Caco-2 (cell line): ENCODE measurements around the gene OR5K1. TPM values are rescaled to one million over a fixed set of nuclear protein-coding genes. Genes with fewer than 3 reads are reported as not detected.

ENCODE experiments used
- BruUV-seq: library from RNA; stranded (reverse); fragments of 400-500 nt; replicated peaks from 2 replicates; lab custom pipeline; 2021; lab: Mats Ljungman, UMichigan
- CTCF ChIA-PET: fragments of 300-600 bp; sonication (Branson Sonifier 250); formaldehyde crosslinking; loops from one replicate; lab custom pipeline; 2022; ENCODE audit warnings: antibody characterized with exemption; lab: Charles Lee
- POLR2A ChIA-PET: fragments of 300-600 bp; sonication (Branson Sonifier 250); formaldehyde crosslinking; loops from one replicate; lab custom pipeline; 2022; ENCODE audit warnings: antibody characterized with exemption; lab: Charles Lee
- DNase-seq, 2 experiments: peaks; one replicate each; pipeline versions ENCODE4 v3.0.0 to v3.0.0-alpha.2; 2020 to 2022
- H3K27me3 ChIP-seq: replicated peaks from 2 replicates; pipeline ENCODE4 v1.6.0; 2011; ENCODE audit warnings: low read length; ENCODE audit not compliant: control insufficient read depth, insufficient read depth
- H3K36me3 ChIP-seq: 2 replicates; pipeline ENCODE4 v1.5.1; 2011; ENCODE audit warnings: low read length; ENCODE audit not compliant: control insufficient read depth, insufficient read depth
- H3K4me1 ChIP-seq: fragments of 250-450 bp; sonication (Bioruptor Pico); 2 replicates; pipeline ENCODE4 v1.5.1; 2020; ENCODE audit warnings: mild to moderate bottlenecking
- H3K4me3 ChIP-seq: 2 replicates; pipeline ENCODE4 v1.5.1; 2011; ENCODE audit warnings: low read depth, mild to moderate bottlenecking, control low read depth, low read length
- H3K9me3 ChIP-seq: fragments of 250-450 bp; sonication (Bioruptor Pico); 2 replicates; pipeline ENCODE4 v1.5.1; 2020; ENCODE audit warnings: mild to moderate bottlenecking, moderate library complexity
- H3K27ac Mint-ChIP-seq: one replicate; pipeline ENCODE4 v1.8.0; 2022; ENCODE audit warnings: mixed read lengths; ENCODE audit not compliant: unreplicated experiment
- H3K27me3 Mint-ChIP-seq: one replicate; pipeline ENCODE4 v1.8.0; 2022; ENCODE audit warnings: mixed read lengths; ENCODE audit not compliant: insufficient read depth, unreplicated experiment
- H3K36me3 Mint-ChIP-seq: one replicate; pipeline ENCODE4 v1.8.0; 2022; ENCODE audit warnings: mild to moderate bottlenecking, mixed read lengths; ENCODE audit not compliant: insufficient read depth, unreplicated experiment
- H3K4me1 Mint-ChIP-seq: one replicate; pipeline ENCODE4 v1.8.0; 2022; ENCODE audit warnings: low read depth, mixed read lengths; ENCODE audit not compliant: unreplicated experiment
- H3K4me3 Mint-ChIP-seq: one replicate; pipeline ENCODE4 v1.8.0; 2022; ENCODE audit warnings: mild to moderate bottlenecking, moderate library complexity, mixed read lengths; ENCODE audit not compliant: unreplicated experiment
- H3K9me3 Mint-ChIP-seq: one replicate; pipeline ENCODE4 v1.8.0; 2022; ENCODE audit warnings: mixed read lengths; ENCODE audit not compliant: unreplicated experiment
- intact Hi-C: fragments of 100-400 bp; cut with micrococcal nuclease; formaldehyde crosslinking; loops from one replicate; pipeline ENCODE4 v1.10.0; 2022; ENCODE audit not compliant: unreplicated experiment
- total RNA-seq: library from RNA; stranded (reverse); gene quantifications from 2 replicates; pipeline ENCODE4 v1.2.3, GENCODE V29; 2022
- TF ChIP-seq, protein P1 (sequence below), 2 experiments: fragments of 200-600 bp in 1 of 2; IDR thresholded peaks; 1 replicate in 1 of 2; 2 replicates in 1 of 2; pipeline versions ENCODE4 v1.5.1 to v1.8.0; 2011 to 2022; ENCODE audit warnings: antibody characterized with exemption in 1 of 2, control low read depth in 1 of 2, inconsistent platforms in 1 of 2, low read depth in 1 of 2, low read length in 1 of 2, mild to moderate bottlenecking in 1 of 2, moderate library complexity in 1 of 2; ENCODE audit not compliant: insufficient read depth in 1 of 2, severe bottlenecking in 1 of 2, unreplicated experiment in 1 of 2

The OR5K1 gene
- total RNA-seq, 1 experiment from 2014 or later, result not detected

DNA sequence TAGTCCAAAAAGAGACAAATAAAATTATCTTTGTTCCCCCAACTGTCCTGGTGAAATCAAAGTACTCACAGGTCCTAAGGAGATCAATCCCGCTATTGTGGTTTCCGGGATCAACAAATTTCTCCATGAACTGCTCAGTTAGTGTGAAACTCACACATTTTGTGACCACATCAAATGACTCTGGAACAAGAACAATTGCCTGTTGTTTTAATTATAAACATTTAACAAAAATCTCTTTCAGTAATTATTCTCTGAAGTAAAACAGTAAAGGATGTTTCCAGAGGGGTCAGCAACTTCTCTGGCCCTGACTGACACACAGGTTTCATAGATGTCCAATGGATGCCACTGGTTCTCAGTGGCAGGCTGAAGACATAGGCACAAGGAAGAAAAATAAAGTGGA is 55.8 kb downstream of the OR5K1 start:
- H3K4me1 ChIP-seq, result no peaks in the 10 kb centered on the region
- Mint-ChIP-seq H3K36me3 (peaks cover 33% of the 10 kb centered on the region), H3K4me3 (no peak overlapping the region), H3K27me3 (no peaks in the 10 kb centered on the region), H3K4me1 (no peaks in the 10 kb centered on the region), H3K27ac (no peak overlapping the region), H3K9me3 (no peaks in the 10 kb centered on the region)
- no peaks in the 10 kb centered on the region for H3K27me3 ChIP-seq
- ChIA-PET POLR2A (no interaction called here), CTCF (no interaction called here)
- no peaks in the 10 kb centered on the region for H3K9me3 ChIP-seq
- intact Hi-C loops, result no loop called here
- TF ChIP-seq, protein P1, sequence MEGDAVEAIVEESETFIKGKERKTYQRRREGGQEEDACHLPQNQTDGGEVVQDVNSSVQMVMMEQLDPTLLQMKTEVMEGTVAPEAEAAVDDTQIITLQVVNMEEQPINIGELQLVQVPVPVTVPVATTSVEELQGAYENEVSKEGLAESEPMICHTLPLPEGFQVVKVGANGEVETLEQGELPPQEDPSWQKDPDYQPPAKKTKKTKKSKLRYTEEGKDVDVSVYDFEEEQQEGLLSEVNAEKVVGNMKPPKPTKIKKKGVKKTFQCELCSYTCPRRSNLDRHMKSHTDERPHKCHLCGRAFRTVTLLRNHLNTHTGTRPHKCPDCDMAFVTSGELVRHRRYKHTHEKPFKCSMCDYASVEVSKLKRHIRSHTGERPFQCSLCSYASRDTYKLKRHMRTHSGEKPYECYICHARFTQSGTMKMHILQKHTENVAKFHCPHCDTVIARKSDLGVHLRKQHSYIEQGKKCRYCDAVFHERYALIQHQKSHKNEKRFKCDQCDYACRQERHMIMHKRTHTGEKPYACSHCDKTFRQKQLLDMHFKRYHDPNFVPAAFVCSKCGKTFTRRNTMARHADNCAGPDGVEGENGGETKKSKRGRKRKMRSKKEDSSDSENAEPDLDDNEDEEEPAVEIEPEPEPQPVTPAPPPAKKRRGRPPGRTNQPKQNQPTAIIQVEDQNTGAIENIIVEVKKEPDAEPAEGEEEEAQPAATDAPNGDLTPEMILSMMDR (IDR thresholded peaks at IDR 0.05; ENCODE audit: insufficient read depth in 1 of 2, low read depth in 1 of 2, low read length in 1 of 2, severe bottlenecking in 1 of 2, unreplicated experiment in 1 of 2), result no peak
- BruUV-seq, result no TSS peak
- DNase-seq, result no peak
- no peak overlapping the region for H3K4me3 ChIP-seq
- H3K36me3 ChIP-seq, result no peaks in the 10 kb centered on the region; the same call in 1 of the 2 replicates

DNA sequence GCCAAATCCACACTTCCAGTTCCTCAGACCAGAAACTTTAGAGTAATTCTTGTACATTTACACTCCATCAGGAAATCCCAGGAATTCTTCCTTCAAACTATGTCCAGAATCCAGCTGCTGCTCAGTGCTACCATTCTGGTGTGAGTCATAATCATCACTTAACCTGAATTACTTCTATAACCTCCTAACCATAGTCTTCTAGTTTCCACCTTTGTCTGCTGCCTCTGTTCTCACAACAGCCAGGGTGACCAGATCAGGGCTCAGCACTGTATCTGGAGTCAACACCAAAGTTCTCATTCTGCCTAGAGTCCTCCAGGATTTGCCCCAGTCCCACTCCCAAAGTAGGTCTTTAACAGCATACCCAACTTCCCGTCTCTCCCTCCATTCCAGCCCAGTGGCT is 56.4 kb downstream of the OR5K1 start:
- CTCF ChIA-PET, result no interaction called here
- Mint-ChIP-seq H3K27me3 (no peaks in the 10 kb centered on the region), H3K36me3 (peaks cover 33% of the 10 kb centered on the region), H3K4me3 (no peak overlapping the region), H3K27ac (peak overlapping the region; percentile 33), H3K9me3 (no peaks in the 10 kb centered on the region), H3K4me1 (no peaks in the 10 kb centered on the region)
- Histone ChIP-seq H3K27me3 (no peaks in the 10 kb centered on the region), H3K36me3 (no peaks in the 10 kb centered on the region; the same call in 1 of the 2 replicates), H3K9me3 (no peaks in the 10 kb centered on the region), H3K4me1 (no peaks in the 10 kb centered on the region), H3K4me3 (no peak overlapping the region)
- no TSS peak for BruUV-seq
- POLR2A ChIA-PET, result no interaction called here
- intact Hi-C loops, result no loop called here
- TF ChIP-seq, protein P1 (IDR thresholded peaks at IDR 0.05; ENCODE audit: insufficient read depth in 1 of 2, low read depth in 1 of 2, low read length in 1 of 2, severe bottlenecking in 1 of 2, unreplicated experiment in 1 of 2), result no peak
- DNase-seq, result no peak

DNA sequence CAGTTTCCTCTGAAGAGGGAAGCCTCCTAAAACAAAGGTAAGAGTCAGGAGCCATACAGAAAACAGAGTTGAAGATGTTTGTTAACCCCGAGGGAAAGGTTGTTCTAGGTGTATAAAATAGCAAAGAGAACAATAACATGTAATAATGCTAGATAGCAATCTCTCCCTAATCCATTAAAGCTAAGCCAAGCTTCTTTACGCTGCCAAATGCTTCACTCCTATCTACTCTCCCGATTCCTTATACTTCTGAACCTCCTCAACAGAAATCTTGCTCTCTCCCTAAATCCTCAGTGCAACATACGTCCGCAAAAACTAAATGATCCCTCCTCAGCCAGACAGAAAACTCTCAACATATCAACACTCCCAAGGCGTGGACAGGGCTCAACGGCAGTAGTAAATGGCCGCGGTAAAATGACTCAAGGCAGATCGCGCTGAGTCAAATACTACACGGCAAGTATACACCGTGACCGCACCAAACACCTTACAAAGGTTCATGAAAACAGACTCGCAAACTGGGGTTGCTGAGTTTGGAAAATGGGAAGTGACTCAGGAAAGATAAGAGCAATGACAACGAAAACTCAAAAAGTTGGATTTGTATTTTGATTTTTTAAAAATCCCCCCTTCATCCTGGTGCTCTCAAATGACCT is 59.0 kb downstream of the OR5K1 start:
- TF ChIP-seq, protein P1 (IDR thresholded peaks at IDR 0.05; ENCODE audit: insufficient read depth in 1 of 2, low read depth in 1 of 2, low read length in 1 of 2, severe bottlenecking in 1 of 2, unreplicated experiment in 1 of 2), result no peak
- H3K27me3 ChIP-seq, result no peaks in the 10 kb centered on the region
- ChIA-PET CTCF (no interaction called here), POLR2A (interaction anchor here (1.6 kb wide), 1 partner anchor 72 kb away, joined by 6 read pairs; the partner anchor contains the start of gene CPOX)
- H3K36me3 ChIP-seq, result no peaks in the 10 kb centered on the region
- H3K9me3 ChIP-seq, result no peaks in the 10 kb centered on the region
- Mint-ChIP-seq H3K9me3 (no peaks in the 10 kb centered on the region), H3K27me3 (no peaks in the 10 kb centered on the region), H3K4me3 (peak overlapping the region; percentile 84), H3K27ac (peak overlapping the region; percentile 84), H3K36me3 (peaks cover 26% of the 10 kb centered on the region), H3K4me1 (no peaks in the 10 kb centered on the region)
- intact Hi-C loops, result loop anchor here (1.0 to 5.0 kb wide), 2 partner anchors 18 to 290 kb away; no protein-coding TSS in a partner anchor
- BruUV-seq, result TSS peak; percentile 65
- H3K4me1 ChIP-seq, result no peaks in the 10 kb centered on the region
- peak overlapping the region; percentile 64 for H3K4me3 ChIP-seq
- peak; percentile 32 to 37 for DNase-seq

Other genes starting within 250 kb of the OR5K1 start
- gene OR5H6, start 199.0 kb upstream of the OR5K1 start, total RNA-seq, result not detected in 2 replicates
- not detected in 2 replicates for gene OR5H2, start 180.7 kb upstream of the OR5K1 start, total RNA-seq
- gene OR5K4, start 109.3 kb upstream of the OR5K1 start, total RNA-seq, result not detected in 2 replicates
- not detected in 2 replicates for gene OR5K3, start 72.5 kb upstream of the OR5K1 start, total RNA-seq
- gene OR5K2, start 34.5 kb downstream of the OR5K1 start, total RNA-seq, result not detected in 2 replicates
- gene CLDND1, start 59.7 kb downstream of the OR5K1 start, total RNA-seq, result 56.0 TPM in 2 replicates
- not detected in 2 replicates for gene GPR15, start 68.8 kb downstream of the OR5K1 start, total RNA-seq
- 24.2 and 25.0 TPM in 2 replicates for gene CPOX, start 130.4 kb downstream of the OR5K1 start, total RNA-seq